ENCODE measurements around the gene DRAXIN.

Gene DRAXIN

DNA sequence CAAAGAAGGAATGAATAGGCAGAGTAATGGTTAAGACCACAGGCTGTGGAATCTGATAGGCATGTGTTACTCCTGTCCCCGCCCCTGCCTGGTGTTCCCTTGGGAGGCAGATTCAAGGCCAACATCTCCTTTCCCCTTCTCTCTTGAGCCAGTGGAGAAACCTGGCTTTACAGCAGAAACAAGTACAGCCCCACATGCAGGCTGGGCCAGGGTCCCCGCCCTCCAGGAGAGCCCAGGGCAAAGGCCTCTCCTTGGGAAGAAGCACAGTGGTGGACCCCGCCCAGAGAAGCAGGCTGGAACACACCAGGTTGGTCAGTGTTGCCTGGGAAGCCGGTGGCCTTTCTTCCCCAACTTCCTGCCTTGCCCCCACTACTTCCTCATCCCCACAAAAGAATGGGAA is 77.3 kb downstream of the DRAXIN start:
- no peak for DNase-seq (ENCODE audit: low read depth in 1 of 2, low spot score in 1 of 2)
- Histone ChIP-seq H3K27ac (replicated peaks) (no peak overlapping the region), H3K27me3 (ENCODE audit: insufficient read depth, poor library complexity, severe bottlenecking) (no peaks in the 10 kb centered on the region), H3K4me3 (replicated peaks; ENCODE audit: insufficient read depth, low read length) (no peak overlapping the region)
- no peak for TF ChIP-seq SPI1 (IDR thresholded peaks at IDR 0.05; ENCODE audit: borderline replicate concordance, low read depth)
- TF ChIP-seq, protein P1, sequence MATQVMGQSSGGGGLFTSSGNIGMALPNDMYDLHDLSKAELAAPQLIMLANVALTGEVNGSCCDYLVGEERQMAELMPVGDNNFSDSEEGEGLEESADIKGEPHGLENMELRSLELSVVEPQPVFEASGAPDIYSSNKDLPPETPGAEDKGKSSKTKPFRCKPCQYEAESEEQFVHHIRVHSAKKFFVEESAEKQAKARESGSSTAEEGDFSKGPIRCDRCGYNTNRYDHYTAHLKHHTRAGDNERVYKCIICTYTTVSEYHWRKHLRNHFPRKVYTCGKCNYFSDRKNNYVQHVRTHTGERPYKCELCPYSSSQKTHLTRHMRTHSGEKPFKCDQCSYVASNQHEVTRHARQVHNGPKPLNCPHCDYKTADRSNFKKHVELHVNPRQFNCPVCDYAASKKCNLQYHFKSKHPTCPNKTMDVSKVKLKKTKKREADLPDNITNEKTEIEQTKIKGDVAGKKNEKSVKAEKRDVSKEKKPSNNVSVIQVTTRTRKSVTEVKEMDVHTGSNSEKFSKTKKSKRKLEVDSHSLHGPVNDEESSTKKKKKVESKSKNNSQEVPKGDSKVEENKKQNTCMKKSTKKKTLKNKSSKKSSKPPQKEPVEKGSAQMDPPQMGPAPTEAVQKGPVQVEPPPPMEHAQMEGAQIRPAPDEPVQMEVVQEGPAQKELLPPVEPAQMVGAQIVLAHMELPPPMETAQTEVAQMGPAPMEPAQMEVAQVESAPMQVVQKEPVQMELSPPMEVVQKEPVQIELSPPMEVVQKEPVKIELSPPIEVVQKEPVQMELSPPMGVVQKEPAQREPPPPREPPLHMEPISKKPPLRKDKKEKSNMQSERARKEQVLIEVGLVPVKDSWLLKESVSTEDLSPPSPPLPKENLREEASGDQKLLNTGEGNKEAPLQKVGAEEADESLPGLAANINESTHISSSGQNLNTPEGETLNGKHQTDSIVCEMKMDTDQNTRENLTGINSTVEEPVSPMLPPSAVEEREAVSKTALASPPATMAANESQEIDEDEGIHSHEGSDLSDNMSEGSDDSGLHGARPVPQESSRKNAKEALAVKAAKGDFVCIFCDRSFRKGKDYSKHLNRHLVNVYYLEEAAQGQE (IDR thresholded peaks at IDR 0.05; ENCODE audit: insufficient replicate concordance, low read depth) = no peak
- TF ChIP-seq GABPA (IDR thresholded peaks at IDR 0.05; ENCODE audit: low read depth) = no peak
- TF ChIP-seq, protein P2, sequence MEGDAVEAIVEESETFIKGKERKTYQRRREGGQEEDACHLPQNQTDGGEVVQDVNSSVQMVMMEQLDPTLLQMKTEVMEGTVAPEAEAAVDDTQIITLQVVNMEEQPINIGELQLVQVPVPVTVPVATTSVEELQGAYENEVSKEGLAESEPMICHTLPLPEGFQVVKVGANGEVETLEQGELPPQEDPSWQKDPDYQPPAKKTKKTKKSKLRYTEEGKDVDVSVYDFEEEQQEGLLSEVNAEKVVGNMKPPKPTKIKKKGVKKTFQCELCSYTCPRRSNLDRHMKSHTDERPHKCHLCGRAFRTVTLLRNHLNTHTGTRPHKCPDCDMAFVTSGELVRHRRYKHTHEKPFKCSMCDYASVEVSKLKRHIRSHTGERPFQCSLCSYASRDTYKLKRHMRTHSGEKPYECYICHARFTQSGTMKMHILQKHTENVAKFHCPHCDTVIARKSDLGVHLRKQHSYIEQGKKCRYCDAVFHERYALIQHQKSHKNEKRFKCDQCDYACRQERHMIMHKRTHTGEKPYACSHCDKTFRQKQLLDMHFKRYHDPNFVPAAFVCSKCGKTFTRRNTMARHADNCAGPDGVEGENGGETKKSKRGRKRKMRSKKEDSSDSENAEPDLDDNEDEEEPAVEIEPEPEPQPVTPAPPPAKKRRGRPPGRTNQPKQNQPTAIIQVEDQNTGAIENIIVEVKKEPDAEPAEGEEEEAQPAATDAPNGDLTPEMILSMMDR (IDR thresholded peaks at IDR 0.05; ENCODE audit: insufficient read depth, low read length) = no peak
- TF ChIP-seq POLR2AphosphoS5 (IDR thresholded peaks at IDR 0.05; ENCODE audit: low read depth) = no peak

DNA sequence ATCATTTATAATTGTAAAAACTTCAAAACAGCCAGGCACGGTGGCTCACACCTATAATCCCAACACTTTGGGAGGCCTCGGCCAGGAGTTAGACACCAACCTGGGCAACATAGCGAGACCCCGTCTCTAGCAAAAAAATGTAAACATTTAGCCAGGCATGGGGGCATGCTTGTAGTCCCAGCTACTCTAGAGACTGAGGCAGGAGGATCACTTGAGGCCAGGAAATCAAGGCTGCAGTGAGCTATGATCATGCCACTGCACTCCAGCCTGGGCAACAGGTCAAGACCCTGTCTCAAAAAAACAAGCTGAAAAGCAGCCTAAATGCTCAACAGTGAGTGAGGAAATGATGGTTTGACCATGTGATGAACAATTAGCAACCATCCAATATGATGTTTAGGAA is 77.8 kb downstream of the DRAXIN start:
- Histone ChIP-seq H3K27ac (replicated peaks) (no peak overlapping the region), H3K27me3 (ENCODE audit: insufficient read depth, poor library complexity, severe bottlenecking) (no peaks in the 10 kb centered on the region), H3K4me3 (replicated peaks; ENCODE audit: insufficient read depth, low read length) (no peak overlapping the region)
- TF ChIP-seq GABPA (IDR thresholded peaks at IDR 0.05; ENCODE audit: low read depth) (no peak), SPI1 (IDR thresholded peaks at IDR 0.05; ENCODE audit: borderline replicate concordance, low read depth) (no peak), POLR2AphosphoS5 (IDR thresholded peaks at IDR 0.05; ENCODE audit: low read depth) (no peak)
- TF ChIP-seq, protein P1 (IDR thresholded peaks at IDR 0.05; ENCODE audit: insufficient replicate concordance, low read depth) = no peak
- TF ChIP-seq, protein P2 (IDR thresholded peaks at IDR 0.05; ENCODE audit: insufficient read depth, low read length) = no peak
- no peak for DNase-seq (ENCODE audit: low read depth in 1 of 2, low spot score in 1 of 2)

DNA sequence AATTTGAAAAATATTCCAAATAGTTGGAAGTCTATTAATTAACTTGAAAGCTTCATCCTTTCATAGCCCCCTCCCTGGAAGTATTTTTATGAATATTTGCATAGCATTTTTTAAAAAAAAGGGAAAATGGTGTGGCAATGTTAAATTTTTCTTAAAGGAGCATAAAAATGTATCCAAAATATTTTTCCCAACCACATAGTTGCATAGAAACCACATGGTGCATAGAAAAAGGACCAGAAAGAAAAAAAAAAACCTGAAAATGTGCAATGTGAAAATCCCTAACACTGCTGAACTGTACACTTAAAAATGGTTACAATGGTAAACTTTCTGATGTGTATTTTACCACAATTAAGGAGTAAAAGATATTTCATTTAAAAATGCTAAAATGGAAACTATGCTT is 78.5 kb downstream of the DRAXIN start:
- no peak overlapping the region for H3K27ac ChIP-seq (replicated peaks)
- DNase-seq (ENCODE audit: low read depth in 1 of 2, low spot score in 1 of 2) = no peak
- no peak for TF ChIP-seq SPI1 (IDR thresholded peaks at IDR 0.05; ENCODE audit: borderline replicate concordance, low read depth)
- no peak overlapping the region for H3K4me3 ChIP-seq (replicated peaks; ENCODE audit: insufficient read depth, low read length)
- no peaks in the 10 kb centered on the region for H3K27me3 ChIP-seq (ENCODE audit: insufficient read depth, poor library complexity, severe bottlenecking)

DNA sequence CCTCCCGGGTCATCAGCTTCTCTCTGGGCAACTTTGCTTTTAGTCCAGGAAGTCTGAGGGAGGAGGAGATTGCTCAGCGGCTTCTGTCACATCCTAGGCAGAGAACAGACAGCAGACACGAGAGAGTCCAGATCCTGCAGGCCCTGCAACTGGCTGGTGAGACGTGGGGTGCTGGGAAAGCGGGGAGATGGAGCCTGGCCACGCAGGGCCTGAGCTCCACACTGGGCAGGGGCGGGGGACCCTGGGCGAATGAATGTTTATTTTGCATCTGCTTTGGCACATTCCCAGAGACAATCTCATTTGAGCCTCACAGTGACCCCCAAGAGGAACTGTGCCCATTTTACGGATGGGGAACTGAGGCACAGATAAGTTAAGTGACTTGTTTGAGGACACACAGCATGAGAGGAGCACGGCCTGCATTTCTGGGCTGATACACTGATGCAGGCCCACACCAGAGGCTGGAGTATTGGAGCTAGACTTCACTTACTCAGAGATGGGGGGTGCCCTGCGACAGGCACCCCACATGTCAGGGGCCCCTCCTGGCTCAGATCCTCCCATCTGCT is 80.1 kb downstream of the DRAXIN start:
- no peaks in the 10 kb centered on the region for H3K27me3 ChIP-seq (ENCODE audit: insufficient read depth, poor library complexity, severe bottlenecking)
- no peak overlapping the region for H3K27ac ChIP-seq (replicated peaks)
- H3K4me3 ChIP-seq (replicated peaks; ENCODE audit: insufficient read depth, low read length) = no peak overlapping the region
- TF ChIP-seq GABPA (IDR thresholded peaks at IDR 0.05; ENCODE audit: low read depth) (no peak), POLR2AphosphoS5 (IDR thresholded peaks at IDR 0.05; ENCODE audit: low read depth) (no peak), SPI1 (IDR thresholded peaks at IDR 0.05; ENCODE audit: borderline replicate concordance, low read depth) (no peak)
- TF ChIP-seq, protein P1 (IDR thresholded peaks at IDR 0.05; ENCODE audit: insufficient replicate concordance, low read depth) = no peak
- TF ChIP-seq, protein P2 (IDR thresholded peaks at IDR 0.05; ENCODE audit: insufficient read depth, low read length) = no peak
- DNase-seq (ENCODE audit: low read depth in 1 of 2, low spot score in 1 of 2) = no peak
